Fibroblast of skin of back (primary cell): Measurements from ENCODE around the gene PCGF2.
"Not testable (repeated sequence)": the region's sequence is repeated elsewhere in the genome, so short reads cannot be mapped to it uniquely, and the experiment has no call there.

Source experiments
- DNase-seq: peaks from one replicate; pipeline ENCODE4 v3.0.0-alpha.2; 2013

Gene PCGF2

DNA sequence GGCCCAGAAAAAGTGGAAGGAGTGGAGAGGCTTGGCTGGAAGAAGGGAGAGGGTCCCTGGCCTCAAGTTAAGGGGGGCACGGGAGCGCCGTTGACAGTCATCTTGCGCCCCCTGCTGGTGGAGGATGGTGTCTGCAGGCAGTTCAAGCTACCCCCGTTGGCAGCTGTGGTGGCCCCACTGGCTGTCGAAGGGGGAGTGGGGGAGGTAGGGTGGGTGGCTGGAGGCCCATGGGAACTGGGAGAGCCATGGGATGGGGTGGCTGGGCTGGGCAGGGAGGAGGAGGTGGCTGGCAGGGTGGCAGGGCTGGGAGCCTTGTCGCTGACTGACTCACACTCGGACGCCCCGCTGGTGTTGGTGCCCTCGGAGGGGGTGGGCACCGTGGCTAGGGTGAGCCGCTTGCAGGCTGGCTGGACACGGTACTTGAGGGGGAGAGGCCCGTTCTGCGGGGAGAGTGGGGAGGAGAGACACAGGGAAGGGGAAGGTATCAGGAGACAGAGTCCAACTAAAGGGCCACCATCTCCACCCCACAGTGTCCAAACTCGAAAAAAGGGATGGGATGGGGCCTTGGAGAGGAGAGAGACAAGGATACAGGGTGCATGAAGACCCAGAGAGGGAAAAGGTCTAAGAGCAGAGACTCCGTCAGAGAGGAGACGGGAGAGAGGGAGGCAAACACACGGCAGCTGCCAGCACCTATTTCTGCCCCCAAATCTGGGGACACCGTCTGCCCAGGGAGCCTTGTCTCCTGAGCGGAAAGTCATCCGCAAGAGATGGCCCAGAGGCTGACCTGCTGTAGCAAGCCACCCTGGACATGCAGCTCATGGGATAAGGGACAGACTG, 12.8 kb downstream of the PCGF2 start:
- peak; percentile 37 for DNase-seq

DNA sequence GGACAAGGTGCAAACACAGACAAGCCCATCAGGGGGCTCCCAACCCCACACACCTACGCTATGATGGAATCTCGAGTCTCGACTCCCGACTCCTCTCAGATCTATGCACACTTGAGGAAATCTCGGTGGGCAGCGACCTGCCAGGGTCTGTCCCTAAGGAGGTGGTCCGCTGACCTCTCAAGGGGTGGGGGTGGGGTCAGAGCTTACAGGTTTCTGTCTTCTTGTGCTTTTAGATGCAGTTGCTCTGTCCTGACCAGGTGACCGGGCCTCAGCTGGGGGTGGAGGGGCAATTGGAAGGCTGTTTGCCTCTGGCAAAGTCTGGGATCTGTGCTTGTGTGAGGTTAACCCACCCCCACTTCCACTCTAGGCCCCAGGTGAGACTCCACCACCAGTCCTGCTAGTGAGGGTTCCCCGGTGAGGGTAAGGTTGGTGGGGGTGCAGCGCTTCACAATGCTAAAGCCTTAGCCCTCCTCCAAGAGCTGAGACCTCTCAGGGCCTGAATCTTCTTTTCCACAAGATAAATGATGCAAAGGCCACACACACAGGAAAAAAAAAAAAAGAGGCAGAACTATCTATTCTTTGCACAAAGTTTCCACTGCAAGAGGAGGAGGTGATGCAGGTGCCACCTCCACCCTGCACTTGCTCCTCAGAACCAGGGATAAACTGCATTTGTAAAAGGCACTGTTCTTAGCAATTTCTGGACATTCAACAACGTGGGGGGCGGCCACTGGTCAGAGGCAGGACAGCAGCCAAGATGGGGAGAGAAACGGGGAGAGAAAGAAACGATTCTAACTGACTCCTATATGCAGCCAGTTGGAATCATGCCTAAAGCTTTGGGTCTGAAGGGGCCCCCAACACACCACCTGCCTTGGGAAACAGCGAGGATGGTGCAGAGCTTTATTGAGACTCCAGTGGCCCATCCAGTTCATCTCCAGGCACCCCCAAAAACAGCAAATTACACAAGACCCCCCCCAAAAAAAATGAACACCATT, 13.9 kb downstream of the PCGF2 start:
- DNase-seq = no peak

GRCh38 chr17:38733282-38733981, 14.7 kb downstream of the PCGF2 start:
- no peak for DNase-seq

- no peak for DNase-seq
Observed at GRCh38 chr17:38732376-38733281, 15.5 kb downstream of the PCGF2 start.

- DNase-seq = no peak
Observed at GRCh38 chr17:38731526-38732294, 16.4 kb downstream of the PCGF2 start.

DNA sequence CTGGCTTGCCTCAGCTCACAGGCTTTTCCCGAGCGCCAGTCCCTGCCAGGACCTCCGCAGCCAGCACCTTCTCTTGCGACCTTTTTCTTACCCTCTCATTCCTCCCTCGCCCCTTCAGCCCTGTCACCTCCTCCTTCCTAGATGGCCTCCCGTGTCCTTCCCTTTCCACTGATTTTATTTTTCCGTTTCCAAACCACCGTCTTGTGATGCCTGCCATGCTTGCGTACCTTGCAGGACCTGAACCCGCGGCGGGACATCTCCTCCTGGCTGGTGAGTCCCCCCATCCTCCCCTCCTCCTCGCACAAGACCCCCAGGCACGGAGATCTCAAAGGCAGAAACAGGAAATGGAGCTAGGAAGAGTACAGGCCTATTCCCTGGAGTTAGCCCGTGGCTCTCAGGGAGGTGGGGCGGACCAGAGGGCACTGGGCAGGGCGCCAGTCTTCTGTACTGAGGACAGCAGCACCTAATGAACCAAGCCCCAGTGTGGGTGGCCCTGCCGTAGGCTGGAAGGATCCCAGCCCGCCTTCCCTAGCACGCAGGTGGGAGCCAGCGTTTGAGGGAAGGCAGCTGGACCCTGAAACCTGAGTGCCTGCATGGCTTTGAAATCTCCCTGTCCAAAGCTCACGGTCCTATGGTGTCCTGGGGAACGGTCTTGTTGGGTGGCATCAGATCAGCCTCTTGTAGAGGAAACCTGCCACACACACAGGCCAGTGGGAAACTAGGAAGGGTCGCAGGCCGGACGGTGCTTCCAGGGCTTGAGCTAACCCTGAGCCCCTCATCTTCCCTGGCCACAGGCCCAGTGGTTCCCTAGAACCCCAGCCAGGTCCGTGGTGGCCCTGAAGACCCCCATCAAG, 17.4 kb downstream of the PCGF2 start:
- peak; percentile 61 for DNase-seq

DNA sequence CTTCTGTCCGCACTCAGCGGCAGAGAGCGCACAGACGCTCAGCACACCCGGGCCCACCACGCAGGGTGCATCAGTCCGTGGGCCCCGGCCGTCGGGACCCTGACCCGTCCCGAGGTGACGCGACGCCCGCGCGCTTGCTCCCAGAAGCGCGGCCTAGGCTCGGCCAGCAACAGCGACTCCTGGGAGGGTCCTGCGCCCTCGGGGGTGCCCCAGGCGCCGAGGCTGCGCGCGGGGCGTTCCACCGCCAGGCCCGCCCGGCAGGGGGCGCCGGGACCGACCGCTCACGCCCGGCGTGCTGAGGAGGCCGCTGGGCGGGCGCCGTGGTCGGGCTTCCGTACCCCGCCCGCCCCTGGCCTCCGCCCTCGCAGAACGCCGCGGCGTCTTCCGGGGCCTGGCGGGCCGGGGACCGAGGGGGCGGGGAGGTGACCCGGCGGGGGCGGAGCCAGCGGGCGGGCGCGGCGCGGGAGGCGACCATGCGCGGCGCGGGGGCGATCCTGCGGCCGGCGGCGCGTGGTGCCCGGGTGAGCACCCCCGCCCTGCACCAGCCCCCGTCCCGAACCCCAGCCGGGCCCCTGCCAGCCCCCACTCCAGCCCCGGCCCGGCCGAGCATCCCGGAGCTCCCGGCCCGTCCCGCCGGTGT, 18.1 kb downstream of the PCGF2 start, which contains the start of gene CISD3:
CISD3 (plus strand) TSS at position 456 of the 640 bp plus-strand sequence; CDS start at position 474, 18 bp downstream.
- peak; percentile 88 for DNase-seq

DNA sequence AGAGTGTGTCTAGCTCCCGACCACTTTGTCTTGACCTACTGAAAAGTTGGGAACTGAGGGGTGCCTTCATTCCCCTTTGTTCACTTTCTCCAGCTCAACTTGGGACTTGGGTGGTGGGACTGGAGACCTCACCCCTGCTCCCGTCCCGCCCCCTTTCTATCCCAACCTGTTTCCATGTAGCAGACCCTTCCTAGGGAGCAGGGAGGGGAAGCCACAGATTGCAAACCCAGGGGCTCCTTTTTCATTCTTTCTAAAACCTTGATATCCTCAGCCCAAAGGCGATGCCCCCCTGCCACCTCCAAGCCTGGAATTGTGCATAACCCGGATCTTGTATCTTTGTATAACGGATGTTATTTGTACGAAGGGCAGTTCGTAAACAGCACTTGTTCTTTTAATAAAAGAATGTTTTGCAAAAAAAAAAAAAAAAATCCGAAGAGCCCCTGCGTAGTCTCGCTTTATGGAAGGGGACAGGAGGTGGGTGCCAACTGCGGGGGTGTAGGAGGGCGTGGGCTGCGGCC, 18.7 kb downstream of the PCGF2 start:
- no peak for DNase-seq

GRCh38 chr17:38728290-38728831, 19.8 kb downstream of the PCGF2 start:
- DNase-seq = no peak

- DNase-seq = no peak
Observed at GRCh38 chr17:38727736-38728135, 20.4 kb downstream of the PCGF2 start.

DNA sequence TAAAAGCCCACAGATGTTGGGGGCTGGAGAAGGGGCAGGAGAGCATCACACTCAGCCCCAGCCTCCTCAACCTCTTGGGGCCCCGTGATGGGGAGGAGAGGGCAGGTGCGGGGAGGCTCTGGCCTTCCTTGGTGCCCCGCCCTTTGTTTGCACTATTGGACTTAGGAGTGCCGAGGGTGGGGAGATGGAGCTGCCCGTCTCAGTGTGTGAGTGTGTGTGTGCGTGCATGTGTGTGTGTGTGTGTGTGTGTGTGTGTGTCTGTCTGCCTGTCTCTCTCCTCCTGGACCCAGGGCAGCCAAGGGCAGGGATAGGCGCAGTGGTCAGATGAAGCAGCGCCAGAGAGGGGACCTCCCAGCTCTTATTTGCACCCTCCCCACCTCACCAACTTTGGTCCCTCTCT, 22.0 kb downstream of the PCGF2 start:
- DNase-seq = not testable (repeated sequence)

GRCh38 chr17:38725066-38725465, 23.1 kb downstream of the PCGF2 start:
- no peak for DNase-seq

GRCh38 chr17:38724337-38724988, 23.7 kb downstream of the PCGF2 start:
- no peak for DNase-seq

DNA sequence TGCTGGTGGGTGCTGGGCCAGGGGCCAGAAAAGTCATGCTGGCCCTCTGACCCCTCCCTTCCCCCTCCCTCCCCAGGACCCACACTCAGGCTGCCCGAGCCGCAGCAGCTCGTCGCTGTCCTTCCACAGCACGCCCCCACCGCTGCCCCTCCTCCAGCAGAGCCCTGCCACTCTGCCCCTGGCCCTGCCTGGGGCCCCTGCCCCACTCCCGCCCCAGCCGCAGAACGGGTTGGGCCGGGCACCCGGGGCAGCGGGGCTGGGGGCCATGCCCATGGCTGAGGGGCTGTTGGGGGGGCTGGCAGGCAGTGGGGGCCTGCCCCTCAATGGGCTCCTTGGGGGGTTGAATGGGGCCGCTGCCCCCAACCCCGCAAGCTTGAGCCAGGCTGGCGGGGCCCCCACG, 26.3 kb downstream of the PCGF2 start:
- DNase-seq = no peak

DNA sequence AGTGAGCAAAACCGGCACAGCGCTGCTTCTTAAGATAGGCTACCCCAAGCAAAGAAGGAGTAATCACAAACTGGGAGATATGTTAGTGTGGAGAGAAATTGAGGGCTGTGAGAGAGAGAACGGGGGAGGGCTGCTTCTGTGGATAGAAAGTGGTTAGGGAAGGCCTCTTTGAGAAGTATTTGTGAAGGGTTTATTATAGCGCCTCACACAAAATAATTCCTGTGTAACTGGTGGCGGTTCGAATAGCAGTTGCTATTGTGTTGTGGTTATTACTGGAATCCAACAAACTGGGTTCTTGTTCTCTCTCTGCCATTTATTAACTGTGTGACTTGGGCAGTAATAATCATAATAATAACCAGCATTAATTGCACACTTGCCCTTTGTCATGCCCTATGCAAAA, 27.2 kb downstream of the PCGF2 start:
- DNase-seq = no peak

GRCh38 chr17:38719943-38720641, 28.0 kb downstream of the PCGF2 start:
- no peak for DNase-seq

DNA sequence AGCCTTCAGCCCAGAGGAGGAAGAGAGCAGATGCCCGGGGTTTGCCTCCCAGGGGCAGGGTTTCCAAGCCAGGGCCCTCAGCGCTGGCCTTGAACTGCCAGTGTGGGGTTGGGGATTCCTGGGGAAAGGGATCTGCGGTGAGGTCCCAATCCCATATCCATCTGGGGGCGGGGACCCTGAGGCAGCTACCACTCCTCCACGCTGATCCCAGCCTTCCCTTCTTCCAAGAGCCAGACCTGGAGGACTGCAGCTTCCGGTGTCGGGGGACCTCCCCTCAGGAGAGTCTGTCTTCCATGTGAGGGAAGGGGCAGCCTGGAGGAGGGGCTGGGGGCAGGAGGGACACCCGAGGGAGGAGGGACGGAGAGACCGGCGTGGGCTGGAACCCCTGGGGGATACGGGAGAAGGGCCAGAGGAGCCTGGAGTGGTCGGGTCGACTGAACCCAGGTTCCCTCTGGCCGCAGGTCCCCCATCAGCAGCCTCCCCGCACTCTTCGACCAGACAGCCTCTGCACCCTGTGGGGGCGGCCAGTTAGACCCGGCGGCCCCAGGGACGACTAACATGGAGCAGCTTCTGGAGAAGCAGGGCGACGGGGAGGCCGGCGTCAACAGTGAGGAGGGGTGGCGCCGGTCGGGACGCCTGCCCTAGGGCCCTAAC, 28.7 kb downstream of the PCGF2 start:
- DNase-seq = no peak
